NCI-H345 (cell line): ENCODE data around the gene PGM1.
A peak's percentile ranks its signal among the peaks of the same experiment; 100 is the strongest.

Source experiments
- DNase-seq: peaks from one replicate; lab custom pipeline; 2025; lab: John Stamatoyannopoulos, UW

Gene PGM1

GRCh38 chr1:63601061-63601460, 7.8 kb downstream of the PGM1 start:
- DNase-seq = no peak

GRCh38 chr1:63601463-63601862, 8.3 kb downstream of the PGM1 start:
- DNase-seq = no peak

DNA sequence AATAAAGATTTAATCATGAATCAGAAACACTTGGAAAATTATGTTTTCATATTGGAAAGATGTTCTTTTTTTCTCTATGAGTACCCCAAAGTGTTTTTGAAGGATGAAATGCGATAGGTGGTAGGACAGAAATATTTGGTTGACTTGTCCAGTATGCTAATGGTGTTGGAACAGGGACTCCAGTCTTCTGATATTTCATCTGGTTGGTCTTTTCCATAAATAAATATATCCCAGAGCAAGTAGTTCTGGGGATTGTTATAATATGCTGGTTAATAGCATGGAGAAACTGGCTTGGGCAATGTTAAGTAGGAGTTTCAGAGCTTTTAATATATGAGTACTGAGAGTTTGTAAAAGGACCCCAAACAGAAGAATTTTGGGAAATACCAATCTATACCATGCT, 8.7 kb downstream of the PGM1 start:
- no peak for DNase-seq

GRCh38 chr1:63602629-63603028, 9.4 kb downstream of the PGM1 start:
- no peak for DNase-seq

DNA sequence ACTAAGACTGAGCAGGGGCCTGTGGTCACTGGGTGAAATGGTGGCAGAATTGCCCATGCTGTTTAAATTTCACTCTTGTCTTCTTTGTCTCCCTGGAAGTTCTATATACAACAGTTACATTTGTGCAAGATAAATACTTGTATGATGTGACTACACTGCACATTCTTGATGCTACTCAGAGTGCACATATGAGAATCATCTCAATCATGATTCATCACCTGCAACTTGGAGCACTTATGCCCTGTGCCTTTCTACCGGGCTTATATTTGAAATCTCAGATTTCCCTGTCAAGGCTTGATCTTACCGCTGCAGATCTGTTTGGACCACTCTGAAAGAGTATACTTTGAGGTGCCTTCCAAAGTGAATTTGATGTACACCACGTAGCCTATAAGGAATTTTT, 10.6 kb downstream of the PGM1 start:
- no peak for DNase-seq

- no peak for DNase-seq
Measured at GRCh38 chr1:63607322-63607721, 14.1 kb downstream of the PGM1 start.

- DNase-seq = no peak
Measured at GRCh38 chr1:63611231-63611630, 18.0 kb downstream of the PGM1 start.

DNA sequence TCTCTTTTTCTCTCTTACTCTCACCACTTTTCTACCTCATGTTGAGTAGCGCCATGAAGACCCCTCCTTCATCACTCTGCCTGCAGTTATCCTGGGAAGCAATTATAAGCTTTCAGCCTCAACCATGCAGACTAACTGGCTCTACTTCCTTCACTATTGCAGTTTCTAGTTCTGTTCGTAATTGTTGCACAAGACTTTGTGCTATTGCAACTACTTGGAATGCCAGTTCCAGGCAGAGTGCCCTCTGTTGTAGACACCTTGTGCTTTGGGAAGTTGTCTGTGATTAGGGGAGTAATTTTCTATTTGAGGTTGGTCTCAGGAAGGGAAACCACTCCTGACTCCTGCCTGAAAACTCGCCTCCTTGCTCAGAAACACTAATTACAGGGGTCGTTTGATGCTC, 19.4 kb downstream of the PGM1 start:
- no peak for DNase-seq

DNA sequence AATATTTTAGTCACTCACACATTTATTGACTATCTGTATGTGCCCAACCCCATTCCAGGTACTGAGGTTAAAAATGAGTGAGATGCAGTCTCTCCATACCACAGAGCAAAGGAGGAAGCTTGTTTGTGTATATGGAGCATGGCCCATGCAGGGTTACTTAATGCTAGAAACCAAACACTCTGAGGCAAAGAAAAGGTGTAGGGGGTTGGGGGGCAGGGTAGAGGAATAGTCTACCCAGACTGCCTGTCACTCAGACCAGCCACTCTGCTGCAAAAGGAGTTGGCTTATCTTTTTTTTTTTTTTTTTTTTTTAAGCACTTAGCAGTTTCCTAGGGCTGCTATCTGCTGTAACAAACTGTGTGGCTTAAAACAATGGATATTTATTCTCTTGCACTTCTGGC, 19.8 kb downstream of the PGM1 start:
- DNase-seq = no peak

DNA sequence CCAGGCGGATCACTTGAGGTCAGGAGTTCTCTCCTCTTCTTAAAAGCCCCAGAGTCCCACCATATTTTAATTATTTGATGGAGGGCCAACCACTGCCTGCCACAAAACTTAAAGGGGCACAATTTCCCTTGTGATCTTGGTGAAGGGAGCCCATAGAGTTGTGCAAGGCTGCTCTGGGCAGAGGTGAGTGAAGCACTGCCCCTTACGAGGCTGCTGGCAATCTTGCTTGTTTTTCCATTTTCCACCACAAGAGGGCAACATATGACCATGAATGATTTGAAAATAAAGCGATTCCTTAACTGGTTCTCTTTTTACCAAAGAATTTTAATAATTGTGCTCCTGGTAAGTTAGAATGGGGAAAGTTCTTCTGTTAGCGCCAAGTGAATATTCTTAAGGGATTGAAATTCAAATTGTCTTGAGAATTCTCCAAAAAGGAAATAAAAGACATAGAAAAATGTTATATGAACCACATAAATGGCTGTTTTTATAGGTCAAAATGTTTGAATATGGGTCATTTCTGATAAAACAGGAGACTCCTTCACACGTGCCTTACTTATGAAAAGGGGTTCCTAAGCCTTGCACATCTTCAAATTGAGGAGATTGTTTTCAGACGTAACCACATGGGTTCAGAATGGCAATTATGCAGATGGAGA, 22.7 kb downstream of the PGM1 start:
- peak; percentile 70 for DNase-seq

DNA sequence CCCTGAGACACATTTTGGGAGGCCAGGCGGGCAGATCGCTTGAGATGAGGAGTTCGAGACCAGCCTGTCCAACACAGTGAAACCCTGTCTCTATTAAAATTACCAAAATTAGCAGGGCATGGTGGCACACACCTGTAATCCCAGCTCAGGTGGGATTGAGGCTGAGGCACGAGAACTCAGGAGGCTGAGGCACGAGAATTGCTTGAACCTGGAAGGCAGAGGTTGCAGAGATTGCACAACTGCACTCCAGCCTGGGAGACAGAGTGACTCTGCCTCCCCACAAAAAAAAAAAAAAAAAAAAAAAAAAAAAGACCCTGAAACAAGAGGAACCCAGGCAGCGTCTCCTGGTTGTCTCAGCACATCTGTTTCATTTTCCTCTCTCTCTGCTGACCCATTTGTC, 24.2 kb downstream of the PGM1 start:
- no peak for DNase-seq

DNA sequence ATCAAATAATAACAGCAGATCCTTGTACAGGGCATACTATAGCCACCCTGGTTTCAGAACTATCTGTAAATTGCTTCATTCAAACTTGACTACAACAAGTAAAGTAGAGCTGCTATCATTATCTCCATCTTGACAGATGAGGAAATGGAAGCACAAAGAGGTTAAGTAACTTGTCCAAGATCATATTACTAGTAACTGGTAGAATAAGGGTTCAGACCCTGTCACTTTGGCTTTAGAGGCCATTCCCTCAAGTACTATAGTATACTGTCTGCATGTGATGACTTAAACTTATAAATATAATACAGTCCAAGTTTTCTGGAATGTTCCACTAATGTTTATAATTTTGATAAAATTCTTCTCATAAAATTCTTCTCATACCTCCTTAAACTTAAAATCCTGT, 24.8 kb downstream of the PGM1 start:
- DNase-seq = no peak

GRCh38 chr1:63619558-63619957, 26.3 kb downstream of the PGM1 start:
- no peak for DNase-seq

- DNase-seq = no peak
Measured at GRCh38 chr1:63620671-63621070, 27.5 kb downstream of the PGM1 start.

DNA sequence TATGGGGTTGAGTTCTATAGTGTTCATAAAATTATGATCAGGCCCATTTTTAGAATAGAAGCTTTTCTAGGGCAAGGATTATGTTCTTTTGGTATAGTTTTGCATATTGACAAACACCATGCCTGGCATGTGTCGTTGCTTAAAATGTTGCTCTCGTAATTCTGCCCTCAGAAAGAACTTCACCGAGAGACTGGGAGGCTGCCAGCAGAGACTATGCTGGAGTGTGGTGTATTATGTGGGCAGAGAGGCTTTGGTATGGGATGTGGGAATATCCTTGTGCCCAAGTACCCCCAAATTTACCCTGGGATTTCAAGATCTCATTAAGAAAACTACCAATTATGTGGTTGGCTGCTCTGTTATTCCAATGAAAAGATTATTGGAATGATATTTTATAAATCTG, 27.9 kb downstream of the PGM1 start:
- no peak for DNase-seq

GRCh38 chr1:63621698-63622097, 28.5 kb downstream of the PGM1 start:
- DNase-seq = no peak

DNA sequence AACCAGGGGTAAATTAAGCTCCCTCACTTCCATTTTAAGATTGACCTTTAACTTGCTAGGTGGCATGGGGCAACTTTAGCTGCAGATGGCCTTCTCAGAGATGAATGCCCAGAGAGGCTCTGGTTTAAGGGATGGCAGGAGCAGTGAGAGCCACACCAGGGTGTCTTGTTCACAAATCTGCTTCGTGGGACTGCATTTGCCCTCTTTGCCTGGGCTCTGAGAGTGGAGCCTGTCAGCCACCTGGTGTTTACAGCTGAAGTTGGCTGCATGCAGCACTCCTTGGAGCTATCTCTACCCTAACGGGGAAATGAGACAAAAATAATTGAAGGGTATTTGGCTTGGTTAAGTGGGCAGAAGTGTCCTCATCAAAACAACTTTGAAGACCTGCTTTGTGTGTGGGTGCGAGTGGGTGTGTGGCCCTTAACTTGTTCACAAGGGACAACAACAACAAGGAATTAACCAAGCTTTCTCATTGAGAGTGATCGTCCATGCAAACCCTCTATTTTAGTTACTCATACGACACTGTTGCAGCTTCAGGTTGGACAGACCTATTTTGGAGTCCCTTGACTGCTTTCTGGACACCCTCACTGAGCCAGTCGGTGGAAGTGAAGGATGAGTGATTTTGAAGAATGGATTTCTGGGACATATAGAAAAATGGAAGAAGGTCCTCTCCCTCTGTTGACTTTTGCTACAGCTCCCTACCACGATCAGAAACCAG, 29.8 kb downstream of the PGM1 start:
- DNase-seq = peak; percentile 52

DNA sequence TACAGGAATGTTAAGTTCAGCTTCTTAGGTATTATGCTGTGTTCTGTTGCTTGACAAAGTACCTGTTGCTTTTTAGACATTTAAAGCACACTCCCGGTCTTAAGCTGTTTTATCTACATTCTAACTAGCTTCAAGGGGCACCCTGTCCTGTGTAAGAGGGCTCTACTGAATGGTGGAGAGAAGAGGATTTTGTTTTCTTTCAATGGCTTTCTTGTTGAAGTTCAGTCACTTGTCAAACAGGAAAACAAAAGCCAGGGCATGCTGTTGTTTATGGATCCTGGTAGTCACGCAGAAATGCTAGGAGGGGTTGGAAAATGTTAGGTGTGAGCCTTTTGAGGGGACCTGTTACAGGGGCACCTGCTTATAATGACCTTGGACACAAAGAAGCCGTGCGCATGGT, 30.7 kb downstream of the PGM1 start:
- peak; percentile 23 for DNase-seq

DNA sequence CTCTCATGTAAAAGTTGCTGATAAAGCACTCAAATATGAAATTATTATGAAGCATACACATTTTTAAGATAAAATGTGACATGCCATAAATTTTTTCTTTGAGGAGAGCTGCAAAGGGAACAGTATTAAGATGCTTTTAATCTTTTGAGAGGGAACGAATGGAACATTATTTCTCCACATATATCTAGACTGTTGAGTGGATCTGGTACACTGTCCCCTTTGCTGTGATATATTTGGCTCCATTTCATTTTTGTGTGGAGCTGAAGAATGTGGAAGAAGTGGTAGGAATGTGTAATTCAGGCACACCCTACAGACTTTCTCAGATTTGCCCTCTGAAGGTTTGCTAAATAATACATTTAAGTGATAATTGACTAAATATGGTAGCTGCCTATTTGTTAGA, 31.7 kb downstream of the PGM1 start:
- DNase-seq = no peak

GRCh38 chr1:63626222-63626621, 33.0 kb downstream of the PGM1 start:
- DNase-seq = no peak

- no peak for DNase-seq
Measured at GRCh38 chr1:63628607-63629006, 35.4 kb downstream of the PGM1 start.

DNA sequence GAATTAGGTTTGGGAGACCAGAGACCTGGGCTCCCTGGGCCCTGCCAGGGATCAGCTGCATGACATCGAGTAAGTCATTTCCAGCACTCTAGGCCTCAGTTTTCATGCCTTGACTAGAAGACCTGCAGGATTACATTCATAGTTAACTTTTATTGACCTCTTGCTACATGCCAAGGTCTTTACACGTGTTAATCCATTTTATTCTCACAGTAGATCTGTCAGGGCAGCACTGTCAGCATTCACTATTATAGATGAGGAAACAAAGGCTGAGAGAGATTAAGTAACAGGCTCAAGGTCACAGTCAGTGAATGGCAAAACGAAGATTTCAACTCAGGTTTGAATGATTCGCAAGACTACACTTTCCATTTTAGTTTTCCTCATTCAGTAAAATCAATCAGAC, 37.0 kb downstream of the PGM1 start:
- DNase-seq = no peak

DNA sequence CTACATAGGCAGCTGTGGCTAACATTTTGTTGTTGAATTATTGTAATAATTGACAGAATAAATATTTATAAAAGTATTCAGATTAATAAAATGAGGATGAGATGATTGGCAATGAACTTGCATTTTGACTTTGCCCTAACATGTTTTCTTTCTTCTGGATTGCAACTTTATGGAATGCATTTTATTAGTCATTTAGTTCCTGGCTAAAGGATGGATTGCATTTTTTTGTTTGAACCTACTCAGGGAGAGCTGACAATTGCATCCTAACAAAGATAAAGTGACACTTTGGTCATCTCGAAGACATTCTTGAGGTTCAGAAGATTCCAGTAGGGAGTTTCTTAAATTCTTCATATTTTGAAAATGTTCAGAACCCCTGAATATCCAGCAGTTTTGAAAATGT, 37.5 kb downstream of the PGM1 start:
- no peak for DNase-seq

DNA sequence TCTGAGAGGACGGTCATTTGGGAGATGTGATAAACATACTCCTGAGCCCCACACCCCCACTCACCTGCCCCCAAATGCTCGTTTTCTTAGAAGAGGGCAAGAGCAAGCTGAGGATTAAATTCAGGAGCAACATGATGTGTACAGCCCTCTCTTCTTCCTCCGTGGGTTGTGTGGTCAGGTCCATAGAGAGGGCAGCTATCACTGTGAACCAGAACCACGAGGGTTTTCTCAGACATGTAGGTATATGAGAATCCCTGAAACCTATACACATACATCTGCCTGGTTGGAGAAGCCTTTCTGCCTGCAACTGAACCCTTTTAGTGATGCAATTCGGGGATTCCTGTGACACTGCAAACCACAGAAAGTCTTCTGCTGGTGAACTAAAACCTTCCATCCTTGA, 38.9 kb downstream of the PGM1 start:
- DNase-seq = no peak
